ENCODE data around the gene MAPK4.
A peak's percentile ranks its signal among the peaks of the same experiment; 100 is the strongest.

MAPK4 gene

GRCh38 chr18:50656841-50657470, 97.1 kb downstream of the MAPK4 start:
- H3K27me3 ChIP-seq (ENCODE audit: insufficient read depth, low read depth, severe bottlenecking) = no peaks in the 10 kb centered on the region
- H3K27ac ChIP-seq = no peak overlapping the region
- no peak for DNase-seq
- H3K36me3 ChIP-seq = no peaks in the 10 kb centered on the region; the same call in 1 of the 2 replicates
- no peak overlapping the region for H3K4me3 ChIP-seq (ENCODE audit: low read depth, low read length)
- no peak for TF ChIP-seq CTCF (IDR thresholded peaks at IDR 0.05; ENCODE audit: low read depth, low read length)
- peaks cover 5% of the 10 kb centered on the region for H3K9me3 ChIP-seq (ENCODE audit: severe bottlenecking)

GRCh38 chr18:50658601-50659000, 98.7 kb downstream of the MAPK4 start:
- Histone ChIP-seq H3K27ac (peak overlapping the region; percentile 26), H3K9me3 (ENCODE audit: severe bottlenecking) (peaks cover 6% of the 10 kb centered on the region), H3K36me3 (no peaks in the 10 kb centered on the region; the same call in 1 of the 2 replicates), H3K27me3 (ENCODE audit: insufficient read depth, low read depth, severe bottlenecking) (no peaks in the 10 kb centered on the region), H3K4me3 (ENCODE audit: low read depth, low read length) (no peak overlapping the region)
- no peak for TF ChIP-seq CTCF (IDR thresholded peaks at IDR 0.05; ENCODE audit: low read depth, low read length)
- DNase-seq = no peak

GRCh38 chr18:50659091-50660003, 99.5 kb downstream of the MAPK4 start:
- Histone ChIP-seq H3K27me3 (ENCODE audit: insufficient read depth, low read depth, severe bottlenecking) (no peaks in the 10 kb centered on the region), H3K4me3 (ENCODE audit: low read depth, low read length) (peak overlapping the region; percentile 10), H3K27ac (peak overlapping the region; percentile 26), H3K36me3 (peaks cover 5% of the 10 kb centered on the region; the same call in 1 of the 2 replicates), H3K9me3 (ENCODE audit: severe bottlenecking) (peaks cover 6% of the 10 kb centered on the region)
- TF ChIP-seq CTCF (IDR thresholded peaks at IDR 0.05; ENCODE audit: low read depth, low read length) = peak; percentile 71
- peak; percentile 77 for DNase-seq

- peaks cover 6% of the 10 kb centered on the region for H3K9me3 ChIP-seq (ENCODE audit: severe bottlenecking)
Measured at GRCh38 chr18:50661013-50661412, 101.1 kb downstream of the MAPK4 start.

GRCh38 chr18:50662177-50662576, 102.3 kb downstream of the MAPK4 start:
- Histone ChIP-seq H3K9me3 (ENCODE audit: severe bottlenecking) (peaks cover 6% of the 10 kb centered on the region), H3K36me3 (peaks cover 6% of the 10 kb centered on the region), H3K27me3 (ENCODE audit: insufficient read depth, low read depth, severe bottlenecking) (no peaks in the 10 kb centered on the region), H3K4me3 (ENCODE audit: low read depth, low read length) (no peak overlapping the region), H3K27ac (peak overlapping the region; percentile 83)
- peak; percentile 72 for TF ChIP-seq CTCF (IDR thresholded peaks at IDR 0.05; ENCODE audit: low read depth, low read length)
- peak; percentile 61 for DNase-seq

More at GRCh38 chr18:50661013-50661412, 101.1 kb downstream of the MAPK4 start:
- H3K27me3 ChIP-seq (ENCODE audit: insufficient read depth, low read depth, severe bottlenecking) = no peaks in the 10 kb centered on the region
- H3K36me3 ChIP-seq = peaks cover 6% of the 10 kb centered on the region; the same call in 1 of the 2 replicates
- no peak overlapping the region for H3K4me3 ChIP-seq (ENCODE audit: low read depth, low read length)
- no peak overlapping the region for H3K27ac ChIP-seq
- DNase-seq = no peak
- no peak for TF ChIP-seq CTCF (IDR thresholded peaks at IDR 0.05; ENCODE audit: low read depth, low read length)
